HG02885 (cell line): ENCODE measurements around the gene ATOX1.
A peak's percentile ranks its signal among the peaks of the same experiment; 100 is the strongest.
"Not testable (repeated sequence)": the region's sequence is repeated elsewhere in the genome, so short reads cannot be mapped to it uniquely, and the experiment has no call there.

ENCODE experiments used
- ATAC-seq: cut with Tn5 transposase; IDR thresholded peaks from one replicate; pipeline ENCODE4 v1.9.1; 2021; ENCODE audit warnings: mild to moderate bottlenecking; ENCODE audit not compliant: unreplicated experiment, poor library complexity

Gene ATOX1

DNA sequence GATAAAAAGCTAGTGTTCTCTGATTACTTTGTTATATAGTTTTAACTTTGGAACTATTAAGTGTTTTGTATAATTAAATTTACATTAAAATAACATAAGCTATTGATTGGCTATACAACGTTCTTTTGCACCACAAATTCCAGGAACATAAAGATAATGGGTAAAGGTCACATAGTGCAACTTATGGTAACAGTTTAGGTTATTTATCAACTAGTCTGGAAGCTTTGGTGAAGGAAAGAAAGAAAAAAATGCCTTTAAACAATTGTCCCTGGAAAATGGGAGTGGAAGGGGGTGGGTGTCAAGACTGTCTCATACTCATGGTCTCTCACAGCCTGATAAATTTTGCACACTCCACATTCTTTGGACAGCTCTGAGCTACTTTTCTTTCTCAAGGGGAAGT, 54.7 kb downstream of the ATOX1 start:
- no peak for ATAC-seq

DNA sequence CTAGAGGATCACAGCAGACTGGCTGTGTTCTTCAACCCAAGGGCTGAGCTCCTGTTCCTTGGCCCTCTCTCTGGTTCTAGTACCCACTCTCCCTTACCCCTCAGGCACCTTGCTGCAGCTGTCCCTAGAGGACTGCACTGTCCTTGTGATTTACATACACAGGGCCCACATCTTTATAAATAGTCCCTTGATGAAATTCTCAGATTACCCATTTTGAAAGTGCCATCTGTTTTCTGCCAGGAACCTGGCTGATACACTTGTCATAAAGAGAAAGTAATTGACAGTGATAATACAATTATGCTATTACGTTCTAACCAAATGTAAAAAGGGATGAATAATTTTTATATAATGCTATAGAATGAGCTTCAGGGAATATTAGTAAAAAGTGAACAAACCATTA, 55.2 kb downstream of the ATOX1 start:
- peak; percentile 94 for ATAC-seq

DNA sequence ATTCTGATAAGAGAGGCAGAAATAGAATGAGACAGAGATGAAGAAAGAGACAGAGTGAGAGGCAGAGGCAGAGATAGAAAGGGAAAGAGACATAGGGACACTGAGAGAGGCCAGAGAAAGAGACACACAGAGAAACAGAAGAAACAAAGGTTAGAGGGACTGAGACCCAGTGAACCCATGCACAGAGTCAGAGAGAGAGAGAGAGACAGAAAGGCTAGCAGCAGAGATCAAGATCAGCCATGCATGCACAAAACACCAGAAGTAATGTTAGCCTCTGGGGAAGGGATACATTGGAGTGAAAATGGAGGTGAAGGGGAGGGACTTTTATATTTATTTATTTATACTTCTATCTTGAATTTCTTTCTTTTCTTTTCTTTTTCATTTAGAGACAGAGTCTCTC, 57.6 kb downstream of the ATOX1 start:
- ATAC-seq, result peak; percentile 52

GRCh38 chr5:151700296-151700695, 58.1 kb downstream of the ATOX1 start:
- ATAC-seq, result no peak

DNA sequence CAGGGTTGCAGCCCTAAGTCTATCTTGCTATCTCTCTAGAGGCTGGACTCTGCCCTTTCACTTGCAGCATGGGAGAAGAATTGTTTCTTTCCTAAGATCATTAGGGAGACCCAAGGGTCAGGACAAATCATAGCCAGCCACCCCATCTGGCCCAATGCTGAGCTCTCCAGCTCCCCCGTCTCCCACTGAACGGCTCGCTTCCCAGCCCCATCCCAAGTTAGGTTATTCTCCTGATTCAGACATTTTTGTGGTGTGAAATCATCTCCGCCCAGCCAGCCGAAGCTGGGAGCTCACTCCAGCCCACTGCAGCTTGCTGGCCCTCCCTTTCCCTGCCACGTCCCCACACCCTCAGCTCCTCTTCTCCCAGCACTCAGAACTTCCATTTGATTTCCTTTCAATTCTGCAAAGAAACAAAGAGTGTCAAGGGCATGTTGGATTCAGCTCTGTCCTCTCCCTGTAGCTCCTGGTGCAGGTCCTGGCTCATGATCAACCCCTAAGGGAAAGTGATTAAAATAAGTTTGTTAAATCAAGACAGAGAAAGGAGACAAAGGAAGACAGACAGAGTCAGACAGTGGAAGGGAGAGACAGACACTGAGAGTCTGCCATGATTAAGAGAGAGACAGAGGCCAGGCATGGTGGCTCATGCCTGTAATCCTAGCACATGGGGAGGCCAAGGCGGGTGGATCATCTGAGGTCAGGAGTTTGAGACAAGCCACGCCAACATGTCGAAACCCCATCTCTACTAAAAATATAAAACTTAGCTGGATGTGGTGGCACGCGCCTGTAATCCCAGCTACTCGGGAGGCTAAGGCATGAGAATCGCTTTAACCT, 59.1 kb downstream of the ATOX1 start:
- no peak for ATAC-seq

DNA sequence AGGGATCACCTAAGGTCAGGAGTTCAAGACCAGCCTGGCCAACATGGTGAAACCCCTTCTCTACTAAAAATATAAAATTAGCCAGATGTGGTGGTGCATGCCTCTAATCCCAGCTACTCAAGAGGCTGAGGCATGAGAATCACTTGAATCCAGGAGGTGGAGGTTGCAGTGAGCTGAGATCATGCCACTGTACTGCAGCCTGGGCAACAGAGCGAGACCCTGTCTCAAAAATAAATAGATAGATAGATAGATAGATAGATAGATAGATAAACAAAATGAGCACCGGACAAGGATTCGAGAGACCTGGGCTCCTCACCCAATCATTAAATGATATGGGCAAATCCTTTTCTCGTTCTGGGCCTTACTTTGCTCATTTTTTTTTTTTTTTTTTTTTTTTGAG, 60.4 kb downstream of the ATOX1 start:
- ATAC-seq, result not testable (repeated sequence)

- ATAC-seq, result no peak
Measured at GRCh38 chr5:151697452-151697851, 61.0 kb downstream of the ATOX1 start.

- no peak for ATAC-seq
Measured at GRCh38 chr5:151696470-151697061, 61.9 kb downstream of the ATOX1 start.

DNA sequence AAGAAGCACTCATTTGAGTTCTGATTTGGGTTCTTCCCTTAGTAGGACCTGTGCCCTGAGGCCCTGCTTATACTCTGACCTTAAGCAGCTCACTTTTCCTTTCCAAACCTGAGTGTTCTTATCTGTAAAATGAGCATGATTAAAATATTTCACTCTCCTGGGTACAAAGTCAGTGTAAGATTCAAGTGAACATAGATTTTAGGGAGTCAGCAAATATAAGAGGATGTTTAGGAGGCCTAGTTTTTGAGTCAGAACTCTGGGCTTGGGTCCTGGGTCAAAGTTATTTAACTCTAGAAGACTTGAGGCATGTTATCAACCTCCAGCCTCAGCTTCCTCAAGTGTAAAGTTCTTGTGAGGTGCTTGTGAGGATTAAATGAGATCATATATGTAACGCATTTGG, 63.0 kb downstream of the ATOX1 start:
- ATAC-seq, result no peak

DNA sequence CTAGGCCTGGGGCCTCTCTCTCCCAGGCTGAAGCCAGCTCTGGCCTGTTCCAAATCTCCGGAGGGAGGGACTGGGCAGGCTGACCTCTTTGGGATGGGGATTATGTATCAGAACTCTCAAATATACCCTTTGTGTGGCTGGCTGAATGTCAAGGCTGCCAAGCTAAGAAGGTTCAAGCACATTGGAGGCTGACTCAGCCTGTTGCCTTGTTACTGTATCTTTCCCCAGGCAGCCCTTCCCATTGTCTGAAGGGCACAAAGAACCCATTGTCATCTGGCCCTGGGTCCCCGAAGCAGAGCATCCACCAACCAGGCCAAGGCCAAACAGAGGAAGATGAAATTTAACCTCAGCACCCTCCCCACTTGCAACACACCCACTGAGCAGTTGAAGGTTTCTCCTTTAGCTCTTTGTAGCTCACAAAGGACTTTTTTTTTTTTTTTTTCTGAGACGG, 64.4 kb downstream of the ATOX1 start:
- no peak for ATAC-seq
